HCT116 (cell line): ENCODE results near the gene AFTPH.

ENCODE experiments used
- SIN3A ChIP-seq: IDR thresholded peaks from 2 replicates; pipeline ENCODE4 v1.6.1; 2012; ENCODE audit warnings: low read depth
- TF ChIP-seq, protein P1 (sequence below), 3 experiments: fragments of 200-600 bp in 1 of 3; sonication (generic) in 1 of 3; IDR thresholded peaks in 2 of 3; conservative IDR thresholded peaks in 1 of 3; 2 replicates each; pipeline ENCODE4 v1.5.1; 2012 to 2017; ENCODE audit warnings: low read depth in 2 of 3, low read length in 2 of 3, antibody characterized with exemption in 1 of 3, borderline replicate concordance in 1 of 3, control low read depth in 1 of 3, mild to moderate bottlenecking in 1 of 3, mixed read lengths in 1 of 3, mixed run types in 1 of 3, moderate library complexity in 1 of 3; ENCODE audit not compliant: insufficient read depth in 1 of 3

DNA sequence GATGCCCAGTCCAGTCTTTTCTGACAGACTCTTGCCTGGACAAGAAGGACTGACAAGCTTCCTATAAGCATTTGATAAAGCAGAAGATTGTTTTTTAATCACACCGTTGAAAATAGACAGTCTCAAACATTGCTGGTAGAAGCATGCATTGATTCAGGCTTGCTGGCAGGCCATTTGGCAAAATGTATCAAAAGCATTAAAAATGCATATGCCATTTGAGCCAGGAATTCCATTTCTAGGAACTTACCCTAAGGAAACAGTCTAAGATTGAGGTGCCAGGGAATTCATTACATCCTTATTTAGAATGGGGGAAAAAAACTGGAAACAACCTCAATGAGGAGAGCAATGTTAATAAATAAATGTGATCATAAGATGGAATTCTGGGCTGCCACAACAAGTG is 49.5 kb upstream of the AFTPH start:
- TF ChIP-seq, protein P1, sequence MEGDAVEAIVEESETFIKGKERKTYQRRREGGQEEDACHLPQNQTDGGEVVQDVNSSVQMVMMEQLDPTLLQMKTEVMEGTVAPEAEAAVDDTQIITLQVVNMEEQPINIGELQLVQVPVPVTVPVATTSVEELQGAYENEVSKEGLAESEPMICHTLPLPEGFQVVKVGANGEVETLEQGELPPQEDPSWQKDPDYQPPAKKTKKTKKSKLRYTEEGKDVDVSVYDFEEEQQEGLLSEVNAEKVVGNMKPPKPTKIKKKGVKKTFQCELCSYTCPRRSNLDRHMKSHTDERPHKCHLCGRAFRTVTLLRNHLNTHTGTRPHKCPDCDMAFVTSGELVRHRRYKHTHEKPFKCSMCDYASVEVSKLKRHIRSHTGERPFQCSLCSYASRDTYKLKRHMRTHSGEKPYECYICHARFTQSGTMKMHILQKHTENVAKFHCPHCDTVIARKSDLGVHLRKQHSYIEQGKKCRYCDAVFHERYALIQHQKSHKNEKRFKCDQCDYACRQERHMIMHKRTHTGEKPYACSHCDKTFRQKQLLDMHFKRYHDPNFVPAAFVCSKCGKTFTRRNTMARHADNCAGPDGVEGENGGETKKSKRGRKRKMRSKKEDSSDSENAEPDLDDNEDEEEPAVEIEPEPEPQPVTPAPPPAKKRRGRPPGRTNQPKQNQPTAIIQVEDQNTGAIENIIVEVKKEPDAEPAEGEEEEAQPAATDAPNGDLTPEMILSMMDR (IDR thresholded peaks at IDR 0.05 in 2 of 3, conservative IDR thresholded peaks at IDR 0.05 in 1 of 3; ENCODE audit: borderline replicate concordance in 1 of 3, insufficient read depth in 1 of 3, low read depth in 2 of 3, low read length in 2 of 3): no peak
- no peak for TF ChIP-seq SIN3A
